Hepatocyte (in vitro differentiated cells): ENCODE data around the gene DCAF8.

ENCODE experiments used
- EZH2phosphoT487 ChIP-seq: fragments of 200-600 bp; sonication (generic); IDR thresholded peaks from one replicate; pipeline ENCODE4 v1.6.1; 2018; ENCODE audit warnings: antibody characterized with exemption, mild to moderate bottlenecking, low read depth, moderate library complexity; ENCODE audit not compliant: unreplicated experiment, severe bottlenecking
- TF ChIP-seq, protein P1 (sequence below): fragments of 200-600 bp; sonication (generic); IDR thresholded peaks from 2 replicates; pipeline ENCODE4 v1.5.1; 2016; ENCODE audit warnings: antibody characterized with exemption, mild to moderate bottlenecking; ENCODE audit not compliant: poor library complexity

DNA sequence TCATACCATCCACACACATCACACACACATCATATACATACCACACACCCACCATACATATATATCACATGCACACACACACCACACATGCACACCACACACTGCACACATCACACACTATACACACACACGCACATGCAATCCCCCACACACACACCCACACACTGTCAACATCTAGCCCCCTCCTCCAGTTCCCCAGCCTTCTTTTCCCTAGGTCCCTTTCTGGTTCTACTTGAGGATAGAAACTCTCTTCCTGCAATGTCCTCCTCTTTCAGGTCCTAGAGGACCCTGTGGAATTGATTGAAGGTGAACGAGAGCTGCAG, 67.7 kb downstream of the DCAF8 start:
- TF ChIP-seq, protein P1, sequence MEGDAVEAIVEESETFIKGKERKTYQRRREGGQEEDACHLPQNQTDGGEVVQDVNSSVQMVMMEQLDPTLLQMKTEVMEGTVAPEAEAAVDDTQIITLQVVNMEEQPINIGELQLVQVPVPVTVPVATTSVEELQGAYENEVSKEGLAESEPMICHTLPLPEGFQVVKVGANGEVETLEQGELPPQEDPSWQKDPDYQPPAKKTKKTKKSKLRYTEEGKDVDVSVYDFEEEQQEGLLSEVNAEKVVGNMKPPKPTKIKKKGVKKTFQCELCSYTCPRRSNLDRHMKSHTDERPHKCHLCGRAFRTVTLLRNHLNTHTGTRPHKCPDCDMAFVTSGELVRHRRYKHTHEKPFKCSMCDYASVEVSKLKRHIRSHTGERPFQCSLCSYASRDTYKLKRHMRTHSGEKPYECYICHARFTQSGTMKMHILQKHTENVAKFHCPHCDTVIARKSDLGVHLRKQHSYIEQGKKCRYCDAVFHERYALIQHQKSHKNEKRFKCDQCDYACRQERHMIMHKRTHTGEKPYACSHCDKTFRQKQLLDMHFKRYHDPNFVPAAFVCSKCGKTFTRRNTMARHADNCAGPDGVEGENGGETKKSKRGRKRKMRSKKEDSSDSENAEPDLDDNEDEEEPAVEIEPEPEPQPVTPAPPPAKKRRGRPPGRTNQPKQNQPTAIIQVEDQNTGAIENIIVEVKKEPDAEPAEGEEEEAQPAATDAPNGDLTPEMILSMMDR, result no peak
- TF ChIP-seq EZH2phosphoT487, result no peak
